Coronary artery (tissue), 2 donors: ENCODE results near the gene SLC8A3.

Experiments used
- DNase-seq: peaks from one replicate; pipeline ENCODE4 v3.0.0-alpha.2; 2017; ENCODE audit warnings: low spot score
- H3K27ac ChIP-seq, 2 donors: fragments of 200-600 bp; sonication (generic); one replicate each; pipeline ENCODE4 v1.5.1; 2016 to 2019
- H3K4me3 ChIP-seq: fragments of 200-600 bp; sonication (generic); 2 replicates; pipeline ENCODE4 v1.5.1; 2016; ENCODE audit warnings: mild to moderate bottlenecking, moderate library complexity
- TF ChIP-seq, protein P1 (sequence below): fragments of 200-600 bp; sonication (generic); IDR thresholded peaks from one replicate; pipeline ENCODE4 v1.5.1; 2019; ENCODE audit warnings: antibody characterized with exemption

The SLC8A3 gene

GRCh38 chr14:70021548-70022220, 167.1 kb downstream of the SLC8A3 start:
- Histone ChIP-seq H3K4me3 (no peak overlapping the region), H3K27ac (no peak overlapping the region)
- no peak for DNase-seq
- TF ChIP-seq, protein P1, sequence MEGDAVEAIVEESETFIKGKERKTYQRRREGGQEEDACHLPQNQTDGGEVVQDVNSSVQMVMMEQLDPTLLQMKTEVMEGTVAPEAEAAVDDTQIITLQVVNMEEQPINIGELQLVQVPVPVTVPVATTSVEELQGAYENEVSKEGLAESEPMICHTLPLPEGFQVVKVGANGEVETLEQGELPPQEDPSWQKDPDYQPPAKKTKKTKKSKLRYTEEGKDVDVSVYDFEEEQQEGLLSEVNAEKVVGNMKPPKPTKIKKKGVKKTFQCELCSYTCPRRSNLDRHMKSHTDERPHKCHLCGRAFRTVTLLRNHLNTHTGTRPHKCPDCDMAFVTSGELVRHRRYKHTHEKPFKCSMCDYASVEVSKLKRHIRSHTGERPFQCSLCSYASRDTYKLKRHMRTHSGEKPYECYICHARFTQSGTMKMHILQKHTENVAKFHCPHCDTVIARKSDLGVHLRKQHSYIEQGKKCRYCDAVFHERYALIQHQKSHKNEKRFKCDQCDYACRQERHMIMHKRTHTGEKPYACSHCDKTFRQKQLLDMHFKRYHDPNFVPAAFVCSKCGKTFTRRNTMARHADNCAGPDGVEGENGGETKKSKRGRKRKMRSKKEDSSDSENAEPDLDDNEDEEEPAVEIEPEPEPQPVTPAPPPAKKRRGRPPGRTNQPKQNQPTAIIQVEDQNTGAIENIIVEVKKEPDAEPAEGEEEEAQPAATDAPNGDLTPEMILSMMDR: no peak

DNA sequence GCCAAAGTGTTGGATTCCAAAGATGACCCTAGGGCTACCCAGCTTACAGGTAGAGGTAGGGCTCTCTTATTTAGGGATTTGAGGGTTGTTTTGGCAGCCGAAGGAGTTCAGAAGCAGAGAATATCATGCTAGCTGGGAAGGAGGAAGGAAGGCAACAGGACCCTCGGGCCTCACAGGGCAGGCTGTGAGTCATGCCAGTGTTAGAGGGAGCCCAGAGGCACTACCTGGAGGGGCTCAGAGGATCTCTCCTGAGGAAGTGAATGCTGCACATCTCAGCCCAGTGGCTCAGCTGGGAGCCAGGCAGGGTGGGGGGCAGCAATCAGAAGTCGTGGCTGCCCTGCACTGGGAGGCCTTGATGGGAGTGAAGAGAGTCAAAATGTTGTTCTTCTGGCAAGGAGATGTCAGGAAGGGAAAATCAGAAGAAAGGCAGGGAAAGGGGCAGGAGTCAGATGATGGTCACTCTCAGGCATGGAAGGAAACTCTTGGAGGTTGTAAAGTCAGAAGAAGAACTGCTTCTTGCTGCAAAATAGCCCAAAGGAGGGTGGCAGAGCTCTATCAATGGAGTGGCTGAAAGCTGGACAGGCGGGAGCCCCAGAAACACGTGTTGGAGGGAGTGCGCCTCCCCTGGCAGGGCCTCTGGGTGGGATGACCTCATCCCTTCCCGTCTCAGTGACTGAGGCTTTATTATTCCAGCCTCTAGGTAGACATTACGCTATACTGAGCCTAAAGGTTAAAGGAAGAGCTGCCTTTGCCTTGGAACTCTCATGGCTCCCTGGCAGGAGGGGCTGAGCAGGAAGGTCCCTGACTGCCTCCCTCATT, 168.2 kb downstream of the SLC8A3 start:
- TF ChIP-seq, protein P1: no peak
- no peak for DNase-seq
- Histone ChIP-seq H3K27ac (no peak overlapping the region), H3K4me3 (no peak overlapping the region)

DNA sequence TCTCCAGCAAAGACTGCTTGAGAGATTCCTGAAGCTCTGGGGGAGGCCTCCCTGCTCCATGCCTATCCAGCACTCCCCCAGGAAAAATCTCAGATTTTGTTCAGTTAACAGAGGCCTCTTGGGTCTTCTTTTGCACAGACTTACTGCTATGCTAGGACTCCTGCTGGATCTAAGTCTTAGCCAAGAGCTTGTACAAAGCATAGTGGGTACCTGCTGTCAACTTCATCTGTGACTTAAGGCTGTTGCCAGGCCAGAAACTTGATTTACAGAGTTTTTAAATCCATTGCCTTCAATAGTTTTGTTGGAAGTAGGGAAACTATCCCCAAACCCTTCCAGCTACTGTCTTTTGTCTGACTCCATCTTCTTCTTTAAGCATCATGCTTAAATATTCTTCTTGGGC, 169.1 kb downstream of the SLC8A3 start:
- no peak for DNase-seq
- TF ChIP-seq, protein P1: no peak
- H3K4me3 ChIP-seq: no peak overlapping the region
- peak overlapping the region in 1 of 2 donors; percentile 7 for H3K27ac ChIP-seq

- TF ChIP-seq, protein P1: no peak
- Histone ChIP-seq H3K4me3 (peak overlapping the region; percentile 68), H3K27ac (peak overlapping the region in 1 of 2 donors; percentile 72)
- DNase-seq: no peak
Measured at GRCh38 chr14:70018713-70019211, 170.0 kb downstream of the SLC8A3 start.

DNA sequence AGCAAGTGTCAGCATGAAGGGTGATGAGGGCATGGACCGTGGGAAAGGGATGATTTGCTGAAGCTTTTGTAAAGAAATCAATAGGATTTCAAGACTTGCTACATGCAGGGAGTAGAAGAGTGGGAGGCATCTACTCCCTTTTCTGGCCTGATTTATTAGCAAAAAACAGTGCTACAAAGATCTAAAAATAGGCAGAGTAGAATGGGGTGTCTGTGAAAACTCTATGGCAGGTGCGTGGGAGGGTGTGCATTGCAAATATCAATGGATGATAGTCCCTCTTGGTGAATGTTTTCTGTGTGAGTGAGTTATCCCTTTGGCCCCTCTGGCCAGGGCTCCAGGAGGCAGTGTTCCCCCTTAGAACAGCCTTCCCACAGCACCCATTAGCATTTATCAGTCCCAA, 170.5 kb downstream of the SLC8A3 start:
- Histone ChIP-seq H3K27ac (peak overlapping the region in 1 of 2 donors; percentile 72), H3K4me3 (peak overlapping the region; percentile 68)
- DNase-seq: no peak
- TF ChIP-seq, protein P1: no peak

DNA sequence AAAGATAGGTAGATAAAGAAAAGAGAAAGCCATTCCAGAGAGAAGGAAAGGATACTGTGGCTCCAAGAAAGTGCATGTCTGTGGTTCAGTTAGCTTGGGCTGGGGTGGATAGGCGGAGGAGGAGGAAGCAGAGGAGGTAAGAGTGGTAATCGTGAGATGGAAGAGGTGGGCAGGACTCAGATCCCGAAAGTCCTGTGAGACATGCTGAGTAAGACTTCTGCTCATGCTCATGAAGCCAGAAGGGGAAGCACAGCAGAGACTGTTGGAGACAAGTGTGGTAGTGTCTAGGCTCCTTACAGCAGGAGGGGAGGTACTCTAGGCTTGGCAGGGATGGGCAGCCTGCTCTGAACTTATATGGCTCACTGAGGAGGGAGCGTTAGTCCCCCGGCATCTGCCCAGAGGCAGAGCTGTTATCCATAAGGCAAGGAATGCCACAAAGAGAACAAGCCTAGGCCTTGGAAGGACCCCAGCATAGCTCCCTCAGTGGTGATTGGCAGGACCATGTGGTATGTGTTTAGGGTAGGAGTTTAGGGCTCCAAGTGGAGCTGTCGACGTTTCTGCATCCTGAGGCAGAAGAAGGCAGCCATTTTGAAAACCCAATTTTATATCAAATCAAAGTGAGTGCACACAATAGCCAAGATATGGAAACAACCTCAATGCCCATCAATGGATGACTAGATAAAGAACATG, 174.2 kb downstream of the SLC8A3 start:
- H3K27ac ChIP-seq: no peak overlapping the region
- no peak for DNase-seq
- TF ChIP-seq, protein P1: no peak
- no peak overlapping the region for H3K4me3 ChIP-seq
